ENCODE results near the gene CLIP3. TPM values are rescaled to one million over a fixed set of nuclear protein-coding genes. Genes with fewer than 3 reads are reported as not detected.
"Not testable (repeated sequence)": the region's sequence is repeated elsewhere in the genome, so short reads cannot be mapped to it uniquely, and the experiment has no call there.

Gene CLIP3
- total RNA-seq, 1 experiment from 2014 or later = 3.8 TPM

GRCh38 chr19:36049080-36049698, 16.5 kb upstream of the CLIP3 start:
- no peak for DNase-seq (ENCODE audit: low spot score)

GRCh38 chr19:36047835-36048234, 15.2 kb upstream of the CLIP3 start:
- no peak for DNase-seq (ENCODE audit: low spot score)

DNA sequence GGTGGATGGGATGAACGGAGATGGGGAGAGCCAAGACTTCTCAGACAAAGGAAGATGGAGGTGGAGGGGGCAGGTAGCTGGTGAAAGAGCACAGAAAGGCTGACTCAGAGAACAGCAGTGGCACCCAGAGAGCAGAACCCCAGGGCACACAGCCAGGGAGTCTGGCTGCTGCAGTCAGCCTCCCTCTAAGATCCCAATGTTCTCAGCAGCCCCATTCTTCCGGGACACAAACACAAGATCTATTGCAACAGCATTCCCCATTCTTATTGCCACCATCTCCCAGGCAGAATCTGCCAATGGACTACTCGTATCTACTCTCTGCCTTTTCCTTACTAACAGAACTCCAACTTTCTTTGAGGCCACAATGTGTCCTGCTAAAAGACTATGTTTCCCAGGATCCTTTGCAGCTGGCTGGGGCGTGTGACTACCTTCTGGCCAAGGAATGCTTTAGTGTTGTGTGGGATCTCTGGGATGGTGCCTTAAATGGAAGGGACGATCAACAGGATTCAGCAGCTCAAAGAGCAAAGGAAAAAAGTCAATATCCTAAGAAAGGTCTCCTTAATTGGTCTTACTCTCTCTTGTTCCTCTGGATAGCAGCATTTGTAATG, 13.9 kb upstream of the CLIP3 start:
- no peak for DNase-seq (ENCODE audit: low spot score)

DNA sequence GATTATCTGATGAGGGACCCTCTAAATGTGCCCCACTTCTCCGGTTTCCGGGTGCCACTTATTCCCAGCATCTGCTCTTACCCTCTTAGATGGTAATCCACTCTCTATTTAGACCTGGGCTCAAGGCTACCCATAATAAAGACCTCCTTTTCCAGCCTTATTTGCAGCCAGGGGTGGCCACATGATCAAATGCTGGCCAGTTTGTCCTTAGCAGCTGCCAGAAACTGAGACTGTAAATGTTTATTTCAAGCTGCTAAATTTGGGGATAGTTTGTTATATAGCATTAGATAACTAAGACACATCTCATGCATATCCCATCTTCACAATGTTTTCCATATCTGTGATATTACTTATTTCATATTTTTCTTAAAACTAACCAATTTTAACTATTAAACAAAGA, 11.3 kb upstream of the CLIP3 start:
- no peak for DNase-seq (ENCODE audit: low spot score)

DNA sequence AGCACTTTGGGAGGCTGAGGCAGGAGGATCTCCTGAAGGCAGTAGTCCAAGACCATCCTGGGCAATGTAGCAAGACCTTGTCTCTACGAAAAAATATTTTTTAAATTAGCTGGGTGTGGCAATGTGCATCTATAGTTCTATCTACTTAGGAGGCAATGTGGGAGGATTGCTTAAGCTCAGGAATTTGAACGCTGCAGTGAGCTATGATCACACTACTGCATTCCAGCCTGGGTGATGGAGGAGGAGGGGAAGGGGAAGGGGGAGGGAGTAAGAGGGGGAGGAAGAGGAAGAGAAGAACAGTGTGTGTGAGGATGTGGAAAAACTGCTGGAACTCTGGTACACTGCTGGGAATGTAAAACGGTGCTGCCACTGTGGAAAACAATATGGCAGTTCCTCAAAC, 9.2 kb upstream of the CLIP3 start:
- DNase-seq (ENCODE audit: low spot score) = peak; percentile 51

- DNase-seq (ENCODE audit: low spot score) = not testable (repeated sequence)
Measured at GRCh38 chr19:36041092-36041491, 8.4 kb upstream of the CLIP3 start.

DNA sequence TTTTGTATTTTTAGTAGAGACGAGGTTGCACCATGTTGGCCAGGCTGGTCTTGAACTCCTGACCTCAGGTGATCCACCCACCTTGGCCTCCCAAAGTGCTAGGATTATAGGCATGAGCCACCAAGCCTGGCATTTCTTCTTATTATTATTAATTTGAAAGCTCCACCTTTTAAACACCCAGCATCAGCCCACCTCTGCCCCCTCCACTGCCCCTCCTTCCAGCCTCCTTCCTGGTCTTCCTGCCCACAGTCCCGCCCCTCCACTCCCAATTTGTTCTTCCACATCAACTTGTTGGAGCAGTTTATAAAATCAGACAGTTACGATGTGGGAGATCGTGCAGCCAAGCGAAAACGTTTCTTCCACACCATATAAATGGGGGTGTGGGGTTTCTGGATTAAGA, 7.8 kb upstream of the CLIP3 start:
- no peak for DNase-seq (ENCODE audit: low spot score)

DNA sequence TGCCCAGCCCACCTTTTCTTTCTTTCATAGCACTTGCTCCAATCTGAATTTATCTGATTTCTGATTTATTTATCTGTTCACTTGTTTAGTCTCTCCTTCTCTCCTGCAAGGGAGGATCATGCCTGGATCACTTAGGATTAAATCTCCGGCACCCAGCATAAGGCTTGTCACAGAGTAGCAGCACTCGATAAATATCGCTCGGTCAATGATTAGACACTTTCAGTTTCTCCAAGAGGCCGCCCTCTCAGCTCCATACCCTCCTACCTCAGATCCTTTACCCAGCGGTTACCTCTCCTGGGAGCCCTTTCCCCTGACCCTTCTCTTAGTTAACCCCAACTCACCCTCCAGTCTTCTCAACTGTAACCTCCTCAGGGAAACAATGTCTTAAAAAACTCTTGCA, 1.4 kb downstream of the CLIP3 start:
- no peak for DNase-seq (ENCODE audit: low spot score)

DNA sequence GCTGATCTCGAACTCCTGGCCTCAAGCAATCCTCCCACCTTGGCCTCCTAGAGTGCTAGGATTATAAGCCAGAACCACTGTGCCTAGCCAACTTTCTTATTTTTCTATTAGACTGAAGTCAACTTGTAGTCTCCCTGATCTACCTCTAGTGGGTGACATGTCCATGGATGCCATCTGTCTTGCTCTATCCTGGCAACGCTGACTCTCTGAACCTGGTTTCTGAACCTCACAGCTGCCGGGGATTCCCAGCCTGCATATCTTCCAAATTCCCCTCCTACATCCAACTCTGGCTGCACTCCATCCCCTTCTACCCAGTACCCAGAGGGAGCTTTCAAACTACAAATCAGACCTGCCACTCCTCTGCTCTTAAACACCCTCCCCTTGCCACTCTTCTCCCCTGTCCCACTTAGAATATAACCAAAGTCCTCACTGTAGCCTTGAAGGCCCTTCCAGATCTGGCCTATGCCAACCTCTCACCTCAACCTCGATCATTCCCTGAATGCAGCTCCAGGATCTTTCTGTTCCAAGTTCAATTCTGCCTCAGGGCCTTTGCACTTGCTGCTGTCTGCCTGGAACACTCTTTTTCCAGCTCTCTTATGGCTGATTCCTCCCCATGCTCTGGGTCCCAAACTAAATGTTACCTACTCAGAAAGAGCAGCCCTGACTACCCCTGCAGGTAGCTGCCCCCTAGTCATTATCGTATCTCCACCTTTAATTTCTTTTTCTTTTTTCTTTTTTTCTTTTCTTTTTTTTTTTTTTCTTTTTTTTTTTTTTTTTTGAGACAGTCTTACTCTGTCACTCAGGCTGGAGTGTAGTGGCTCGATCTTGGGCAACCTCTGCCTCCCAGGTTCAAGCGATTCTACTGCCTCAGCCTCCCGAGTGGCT, 2.2 kb downstream of the CLIP3 start:
- DNase-seq (ENCODE audit: low spot score) = no peak

GRCh38 chr19:36028313-36029041, 4.2 kb downstream of the CLIP3 start:
- DNase-seq (ENCODE audit: low spot score) = no peak

GRCh38 chr19:36027696-36028095, 5.0 kb downstream of the CLIP3 start:
- no peak for DNase-seq (ENCODE audit: low spot score)

DNA sequence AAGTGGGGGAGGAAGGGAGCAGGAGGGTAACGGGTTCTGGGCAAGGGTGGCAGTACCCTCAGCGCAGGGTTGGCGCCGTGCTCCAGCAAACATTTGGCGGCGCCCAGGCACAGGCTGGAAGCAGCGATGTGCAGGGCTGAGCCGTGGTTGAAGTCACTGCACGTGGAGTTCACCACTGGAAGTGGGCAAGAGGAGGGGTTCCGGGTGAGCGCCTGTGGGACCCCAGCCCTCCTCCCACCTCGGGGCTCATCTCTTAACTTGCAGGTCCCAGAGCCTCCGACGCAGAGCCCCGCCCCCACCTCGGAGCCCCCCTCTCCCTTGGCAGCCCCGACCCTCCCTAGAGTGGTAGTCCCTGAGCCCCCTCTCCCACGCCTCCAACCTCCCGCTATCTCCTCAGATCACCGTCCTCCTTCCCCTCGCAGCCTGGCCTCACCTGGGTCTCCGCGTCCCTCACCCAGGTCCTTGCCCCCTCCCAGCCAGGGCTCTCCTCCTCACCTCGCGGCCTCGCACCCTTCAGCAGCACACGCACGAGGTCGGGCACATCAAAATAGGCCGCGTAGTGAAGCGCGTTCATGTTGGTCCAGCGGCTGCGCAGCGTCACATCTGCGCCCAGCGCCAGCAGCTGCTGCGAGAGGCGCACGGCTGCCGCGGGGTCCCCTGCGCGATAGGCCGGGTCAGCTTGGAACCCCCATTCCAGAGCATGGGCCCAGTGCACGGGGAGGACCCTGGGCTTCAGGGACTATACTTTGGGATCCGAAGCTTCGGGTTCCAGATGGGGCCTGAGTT, 6.4 kb downstream of the CLIP3 start:
- no peak for DNase-seq (ENCODE audit: low spot score)

- no peak for DNase-seq (ENCODE audit: low spot score)
Measured at GRCh38 chr19:36025541-36025940, 7.1 kb downstream of the CLIP3 start.

GRCh38 chr19:36023432-36023831, 9.2 kb downstream of the CLIP3 start:
- no peak for DNase-seq (ENCODE audit: low spot score)

DNA sequence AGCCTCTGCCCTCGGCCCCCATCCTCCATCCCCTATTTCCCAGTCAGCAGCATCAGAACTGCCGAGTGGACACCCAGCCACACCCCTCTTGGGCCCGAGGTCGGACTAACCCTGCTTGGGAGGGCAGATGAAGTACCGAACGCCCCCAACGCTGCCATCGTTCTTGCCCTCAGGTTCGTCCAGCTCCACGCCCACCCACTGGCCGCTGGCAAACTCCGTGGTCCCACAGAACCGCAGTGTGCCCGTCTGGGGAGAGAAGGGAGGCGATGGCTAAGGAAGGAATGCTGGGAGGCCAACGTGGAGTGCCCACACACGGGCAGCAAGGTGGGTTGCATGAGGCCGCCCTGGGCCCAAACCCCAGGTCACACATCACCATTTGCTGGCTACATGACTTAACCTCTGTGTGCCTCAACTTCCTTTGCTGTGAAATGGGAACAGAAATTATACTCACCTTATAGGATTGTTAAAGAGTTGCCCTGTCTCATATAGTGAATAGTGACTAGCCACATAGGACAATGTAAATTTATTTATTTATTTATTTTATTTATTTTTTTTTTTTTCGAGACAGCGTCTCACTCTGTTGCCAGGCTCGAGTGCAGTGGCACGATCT, 13.5 kb downstream of the CLIP3 start:
- no peak for DNase-seq (ENCODE audit: low spot score)

GRCh38 chr19:36014012-36014924, 18.4 kb downstream of the CLIP3 start, which contains the start of gene ALKBH6:
Gene ALKBH6, minus strand, starts transcription at chr19:36014213. Its CDS starts 816 bp downstream, at chr19:36013397.
- peak; percentile 100 for DNase-seq (ENCODE audit: low spot score)

DNA sequence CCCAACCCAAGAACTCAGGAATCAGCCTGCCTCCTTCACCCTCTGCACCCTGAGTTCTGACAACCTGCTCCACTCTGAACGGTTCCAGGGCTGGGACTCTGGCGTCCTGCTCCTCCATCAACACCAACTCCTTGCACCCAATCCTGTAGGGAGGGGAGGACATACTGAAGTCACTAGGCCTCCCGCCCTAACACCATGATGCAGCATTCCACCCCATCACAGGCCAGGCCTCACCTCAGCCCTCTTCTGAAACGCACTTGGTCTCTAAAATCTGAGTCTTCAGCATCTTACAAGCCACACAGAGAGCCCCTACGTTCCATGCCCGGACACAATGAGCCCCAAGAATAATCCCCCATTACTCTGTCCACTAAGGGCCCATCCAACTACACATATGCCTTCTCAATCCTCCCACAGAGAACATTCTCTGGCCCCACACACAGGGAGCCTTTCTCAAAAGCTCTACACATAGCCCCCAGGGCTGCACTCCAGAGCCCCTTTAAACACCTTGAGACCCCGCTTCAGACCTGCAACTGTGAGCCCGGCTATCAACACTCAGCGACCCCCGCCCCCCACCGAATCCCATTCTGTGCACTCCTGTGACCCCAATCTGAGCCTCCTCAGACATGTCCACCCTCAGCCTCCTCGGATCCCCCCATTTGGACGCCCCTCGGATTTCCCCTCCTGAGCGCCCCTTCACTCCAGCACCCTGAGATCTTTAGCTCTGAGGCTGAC, 19.2 kb downstream of the CLIP3 start:
- DNase-seq (ENCODE audit: low spot score) = no peak

DNA sequence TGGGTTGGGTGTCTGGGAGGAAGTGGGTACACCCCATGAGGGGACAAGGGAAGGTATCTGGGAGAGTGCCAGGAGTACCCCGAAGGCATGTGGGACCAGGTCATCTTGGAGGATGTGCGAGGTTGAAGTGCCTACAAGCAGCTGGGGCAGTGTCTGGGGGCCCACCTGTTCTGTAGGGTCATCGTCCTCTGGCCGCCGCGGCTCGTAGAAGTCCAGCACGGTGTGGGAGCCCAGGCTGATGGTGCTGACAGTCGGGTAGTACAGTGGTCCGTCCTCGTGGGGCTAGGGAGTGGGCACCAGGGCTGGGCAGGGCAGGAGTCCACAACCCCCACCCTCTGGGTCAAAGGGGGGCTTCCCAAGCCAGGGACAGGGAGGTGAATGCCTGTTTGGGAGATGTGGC, 22.3 kb downstream of the CLIP3 start:
- DNase-seq (ENCODE audit: low spot score) = no peak
